K562 (cell line): ENCODE measurements around the gene RSRC1. TPM values are rescaled to one million over a fixed set of nuclear protein-coding genes. Genes with fewer than 3 reads are reported as not detected.

Experiments
- ATAC-seq: fragments of 200-7000 bp; cut with Tn5 transposase; 3 replicates; pipeline ENCODE4 v1.9.1; 2020; ENCODE audit warnings: moderate library complexity
- BruUV-seq: library from RNA; stranded (reverse); fragments of 400-500 nt; replicated peaks from 2 replicates; lab custom pipeline; 2021; lab: Mats Ljungman, UMichigan
- CTCF ChIA-PET: fragments of 300-600 bp; formaldehyde crosslinking; extraction: SDS; loops from one replicate; lab custom pipeline; 2021; ENCODE audit warnings: low intra/inter-chr PET ratio; lab: Yijun Ruan, JAX
- POLR2A ChIA-PET: fragments of 300-600, 350-650 bp; sonication (Branson Sonifier 250); formaldehyde crosslinking; extraction: SDS; loops from one replicate; lab custom pipeline; 2021; ENCODE audit warnings: antibody characterized with exemption, inconsistent platforms; lab: Yijun Ruan, JAX
- DNase-seq, 4 experiments: peaks; one replicate each; pipeline versions ENCODE4 v3.0.0 to v3.0.0-alpha.2; 2011 to 2018; ENCODE audit warnings: low spot score in 3 of 4, mixed read lengths in 3 of 4; ENCODE audit errors: extremely low read depth in 1 of 4
- FAIRE-seq: peaks from 2 replicates; lab custom pipeline; 2011; peaks lifted over from hg19 to GRCh38; lab: Jason Lieb, UNC
- H2AFZ ChIP-seq: 2 replicates; pipeline ENCODE4 v1.6.0; 2011; ENCODE audit warnings: low read depth, low read length, control low read depth, inconsistent platforms
- H3K27ac ChIP-seq: fragments of 200-600 bp; 3 replicates; pipeline ENCODE4 v1.8.0; 2011; ENCODE audit warnings: low read depth, mild to moderate bottlenecking, control low read depth, inconsistent platforms, low read length, moderate library complexity, mixed read lengths; ENCODE audit errors: extremely low read depth
- H3K27me3 ChIP-seq, 2 experiments: fragments of 300-600 bp in 1 of 2; 2 replicates in 1 of 2; 3 replicates in 1 of 2; pipeline versions ENCODE4 v1.6.0 to v1.8.0; 2011; ENCODE audit warnings: inconsistent platforms in 2 of 2, low read length in 2 of 2, mild to moderate bottlenecking in 1 of 2, mixed read lengths in 1 of 2, moderate library complexity in 1 of 2; ENCODE audit not compliant: control insufficient read depth in 2 of 2, insufficient read depth in 2 of 2
- H3K36me3 ChIP-seq: fragments of 300-600 bp; 3 replicates; pipeline ENCODE4 v1.8.0; 2011; ENCODE audit warnings: mild to moderate bottlenecking, low read length, inconsistent platforms; ENCODE audit not compliant: control insufficient read depth, insufficient read depth
- H3K4me1 ChIP-seq, 2 experiments: fragments of 200-600 bp in 1 of 2; replicated peaks in 1 of 2; 2 replicates in 1 of 2; 3 replicates in 1 of 2; pipeline versions ENCODE4 v1.5.1 to v1.8.0; 2011; ENCODE audit warnings: inconsistent platforms in 2 of 2, low read length in 2 of 2, mild to moderate bottlenecking in 1 of 2, mixed read lengths in 1 of 2, moderate library complexity in 1 of 2; ENCODE audit not compliant: control insufficient read depth in 2 of 2, insufficient read depth in 2 of 2
- H3K4me2 ChIP-seq: 2 replicates; pipeline ENCODE4 v1.6.1; 2011; ENCODE audit warnings: low read length, control low read depth, inconsistent platforms, mixed read lengths; ENCODE audit not compliant: insufficient read depth
- H3K4me3 ChIP-seq: fragments of 200-600 bp; sonication (generic), shearing (Covaris generic); 2 replicates; pipeline ENCODE4 v1.5.1; 2016; ENCODE audit warnings: control low read depth, inconsistent platforms
- H3K79me2 ChIP-seq: fragments of 200-600 bp; 3 replicates; pipeline ENCODE4 v1.8.0; 2011; ENCODE audit warnings: low read length, inconsistent platforms; ENCODE audit not compliant: control insufficient read depth, insufficient read depth
- H3K9ac ChIP-seq, 2 experiments: 2 replicates each; pipeline versions ENCODE4 v1.6.0 to v1.6.1; 2011; ENCODE audit warnings: low read depth in 2 of 2, low read length in 2 of 2, control low read depth in 1 of 2, inconsistent platforms in 1 of 2, mild to moderate bottlenecking in 1 of 2, mixed read lengths in 1 of 2; ENCODE audit not compliant: insufficient read depth in 1 of 2
- H3K9me1 ChIP-seq: one replicate; pipeline ENCODE4 v1.6.0; 2011; ENCODE audit warnings: inconsistent platforms, mild to moderate bottlenecking, low read length, moderate library complexity; ENCODE audit not compliant: control insufficient read depth, insufficient read depth
- H3K9me3 ChIP-seq: replicated peaks from 2 replicates; pipeline ENCODE4 v1.5.1; 2011; ENCODE audit warnings: low read depth, low read length, inconsistent platforms; ENCODE audit not compliant: control insufficient read depth, insufficient read depth
- H4K20me1 ChIP-seq: replicated peaks from 2 replicates; pipeline ENCODE4 v1.6.1; 2011; ENCODE audit warnings: low read length, inconsistent platforms, mixed read lengths; ENCODE audit not compliant: control insufficient read depth, insufficient read depth
- ELF2 ChIP-seq: fragments of 250-450 bp; sonication (Bioruptor Pico); IDR thresholded peaks from 2 replicates; pipeline ENCODE4 v1.5.0; 2021; ENCODE audit warnings: mild to moderate bottlenecking
- ILK ChIP-seq: fragments of 450-650 bp; IDR thresholded peaks from 2 replicates; pipeline ENCODE4 v1.6.1; 2016; ENCODE audit warnings: missing genetic modification characterization, low read depth, mild to moderate bottlenecking, missing compliant biosample characterization, moderate library complexity, borderline replicate concordance
- JUNB ChIP-seq: fragments of 450-650 bp; formaldehyde crosslinking; conservative IDR thresholded peaks from 2 replicates; pipeline ENCODE4 v1.4.0; 2020; ENCODE audit warnings: mild to moderate bottlenecking
- MYNN ChIP-seq, 2 experiments: sonication (generic); formaldehyde crosslinking in 1 of 2; IDR thresholded peaks; 2 replicates each; pipeline versions ENCODE4 v1.5.0 to v1.6.1; 2016 to 2020; ENCODE audit warnings: antibody characterized with exemption in 1 of 2, missing genetic modification reagents in 1 of 2
- NR2C2 ChIP-seq, 2 experiments: fragments of 200-800 bp in 1 of 2; sonication (Bioruptor generic) in 1 of 2; sonication (generic) in 1 of 2; formaldehyde crosslinking in 1 of 2; IDR thresholded peaks; 2 replicates each; pipeline versions ENCODE4 v1.6.1 to v1.8.0; 2016 to 2022; ENCODE audit warnings: mild to moderate bottlenecking in 1 of 2, missing compliant biosample characterization in 1 of 2, missing genetic modification characterization in 1 of 2, missing genetic modification reagents in 1 of 2
- PPARD ChIP-seq: fragments of 250-450 bp; sonication (Bioruptor Pico); IDR thresholded peaks from 2 replicates; pipeline ENCODE4 v1.8.0; 2022; ENCODE audit warnings: inconsistent platforms, mild to moderate bottlenecking, moderate library complexity
- SIX5 ChIP-seq, 2 experiments: IDR thresholded peaks; 2 replicates each; pipeline ENCODE4 v1.6.1; 2011; ENCODE audit warnings: low read length in 2 of 2, borderline replicate concordance in 1 of 2, low read depth in 1 of 2, mild to moderate bottlenecking in 1 of 2, moderate library complexity in 1 of 2; ENCODE audit not compliant: insufficient read depth in 1 of 2
- SMAD4 ChIP-seq: fragments of 250-450 bp; sonication (Bioruptor Pico); conservative IDR thresholded peaks from 2 replicates; pipeline ENCODE4 v1.8.0; 2021; ENCODE audit warnings: inconsistent platforms, mild to moderate bottlenecking, moderate library complexity
- ZNF224 ChIP-seq: sonication (generic); formaldehyde crosslinking; IDR thresholded peaks from 2 replicates; pipeline ENCODE4 v1.8.0; 2022; ENCODE audit warnings: mild to moderate bottlenecking, missing genetic modification reagents
- WGBS: fragments of 100-300 bp; shearing (Covaris generic); methylation state at CpG from one replicate; pipeline ENCODE4 v1.1.6; 2016; ENCODE audit warnings: low coverage, mixed read lengths; ENCODE audit not compliant: insufficient coverage; ENCODE audit errors: missing lambda C conversion rate; 5-methylcytosine and 5-hydroxymethylcytosine counted together
- in situ Hi-C: fragments of 300-500 bp; cut with MboI; formaldehyde crosslinking; loops from 4 replicates; pipeline ENCODE4 v1.15.0; 2018; ENCODE audit warnings: inconsistent platforms, mixed read lengths
- intact Hi-C: fragments of 100-400 bp; cut with micrococcal nuclease; formaldehyde crosslinking; loops from 2 replicates; pipeline ENCODE4 v1.14.2; 2022
- polyA plus RNA-seq, 8 experiments: library from polyadenylated mRNA; depleted of rRNA in 4 of 8; stranded (reverse) in 5 of 8; unstranded in 3 of 8; fragments of >200 nt; fragmentation: Nextera tagmentation in 2 of 8; fragmentation: Illumina TruSeq in 1 of 8; extraction: Ambion mirVana in 2 of 8; extraction: Trizol in 1 of 8; gene quantifications; 2 replicates each; pipeline versions ENCODE4 v1.2.1 to v1.2.3, GENCODE V29; 2011 to 2014; ENCODE audit warnings: inconsistent platforms in 1 of 8, missing spikeins in 1 of 8
- total RNA-seq, 7 experiments: library from RNA; depleted of rRNA in 6 of 7; stranded (reverse); fragments of >200 nt in 6 of 7; fragmentation: Illumina TruSeq in 2 of 7; extraction: Trizol in 2 of 7; gene quantifications; 2 replicates each; pipeline versions ENCODE4 v1.2.1 to v1.2.3, GENCODE V29; 2011 to 2021; ENCODE audit warnings: low replicate concordance in 1 of 7
- TF ChIP-seq, protein P1 (sequence below): fragments of 450-650 bp; IDR thresholded peaks from 2 replicates; pipeline ENCODE4 v1.6.1; 2016
- TF ChIP-seq, protein P2 (sequence below): sonication (generic); formaldehyde crosslinking; IDR thresholded peaks from 2 replicates; pipeline ENCODE4 v1.8.0; 2022; ENCODE audit warnings: mild to moderate bottlenecking, missing genetic modification reagents
- TF ChIP-seq, protein P3 (sequence below): fragments of 450-650 bp; IDR thresholded peaks from 2 replicates; pipeline ENCODE4 v1.6.1; 2016; ENCODE audit warnings: low read depth, mild to moderate bottlenecking, moderate library complexity

Gene RSRC1
- total and polyA plus RNA-seq, 9 of the 15 experiments (the other 6 are each of a cell fraction or from before 2014, with no cell fraction given): 19.3 to 128 (median 75.5) TPM

DNA sequence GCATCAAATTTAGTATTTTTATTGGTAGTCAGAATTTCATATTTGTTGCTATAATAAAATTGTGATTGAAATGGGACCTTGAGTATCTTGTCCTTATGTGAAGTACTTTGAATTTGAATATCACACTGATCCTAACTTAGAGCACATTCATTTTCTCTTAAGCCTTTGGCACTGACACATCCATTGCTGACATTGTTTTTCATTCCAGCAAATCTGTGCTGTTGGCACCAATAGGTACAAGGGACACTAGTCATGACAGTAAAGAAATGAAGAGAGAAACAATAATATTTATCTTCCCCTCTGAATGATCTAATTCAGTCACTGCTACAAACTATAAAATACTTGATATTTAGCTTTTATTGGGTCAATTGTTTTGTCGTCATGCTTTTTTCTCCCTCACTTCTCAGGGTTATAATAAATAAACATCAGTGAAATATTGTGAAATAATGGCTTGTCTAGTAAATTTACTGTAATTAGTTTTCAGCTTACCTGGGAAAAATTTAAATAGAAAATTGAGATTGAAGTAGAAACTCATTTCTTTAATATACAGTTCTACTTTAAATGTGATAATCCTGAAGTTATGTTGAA lies 294.3 kb downstream of the RSRC1 start:
- H3K4me2 ChIP-seq: no peak overlapping the region
- peaks cover 0 to 13% of the 10 kb centered on the region in 2 experiments; a peak in 2 of 5 replicates for H3K4me1 ChIP-seq
- intact Hi-C loops (no loop called here), in situ Hi-C loops (no loop called here)
- no peaks in the 10 kb centered on the region for H3K9me3 ChIP-seq
- H3K4me3 ChIP-seq: no peak overlapping the region
- no peaks in the 10 kb centered on the region for H4K20me1 ChIP-seq
- H3K79me2 ChIP-seq: no peaks in the 10 kb centered on the region
- no peak overlapping the region for H3K27ac ChIP-seq
- DNase-seq (no peak), ATAC-seq (no peak), FAIRE-seq (no peak)
- H2AFZ ChIP-seq: no peak overlapping the region
- ChIA-PET POLR2A (no interaction called here), CTCF (no interaction called here)
- no TSS peak for BruUV-seq
- WGBS: 62% methylated on average over 1 of the region's 1 CpG
- H3K27me3 ChIP-seq: no peaks in the 10 kb centered on the region
- no peaks in the 10 kb centered on the region for H3K9me1 ChIP-seq
- TF ChIP-seq SMAD4 (no peak), MYNN (IDR thresholded peaks at IDR 0.05) (no peak), MYNN (CRISPR knock-in tag; IDR thresholded peaks at IDR 0.05) (no peak)
- no peak overlapping the region for H3K9ac ChIP-seq
- no peaks in the 10 kb centered on the region for H3K36me3 ChIP-seq

DNA sequence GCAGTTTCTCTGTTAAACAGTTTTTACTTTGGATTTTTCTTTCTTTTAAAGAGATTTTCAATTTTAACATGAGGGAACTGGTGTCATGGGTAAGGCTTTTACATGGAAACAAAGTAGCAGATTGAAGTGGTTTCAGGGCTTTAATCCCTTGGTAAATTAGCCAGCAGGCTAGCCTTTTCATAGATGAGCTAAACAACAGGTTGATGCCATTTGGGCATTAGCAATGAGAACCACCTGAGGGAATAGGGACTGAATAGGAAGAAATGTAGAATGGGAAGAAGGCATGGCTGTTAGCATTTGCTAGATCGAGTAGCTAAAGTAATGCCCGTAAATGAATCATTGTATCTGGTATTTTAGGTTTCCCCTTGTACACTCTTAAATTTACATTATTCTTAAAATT lies 295.6 kb downstream of the RSRC1 start:
- no peak overlapping the region for H3K4me3 ChIP-seq
- BruUV-seq: no TSS peak
- WGBS: 100% methylated on average over 2 of the region's 2 CpGs
- no peaks in the 10 kb centered on the region for H3K36me3 ChIP-seq
- POLR2A ChIA-PET: no interaction called here
- no peaks in the 10 kb centered on the region for H3K27me3 ChIP-seq
- FAIRE-seq (no peak), DNase-seq (no peak), ATAC-seq (no peak)
- no peak overlapping the region for H3K9ac ChIP-seq
- H3K9me1 ChIP-seq: no peaks in the 10 kb centered on the region
- intact Hi-C loops: no loop called here
- CTCF ChIA-PET: no interaction called here
- H4K20me1 ChIP-seq: no peaks in the 10 kb centered on the region
- H3K4me1 ChIP-seq: peaks cover 0 to 16% of the 10 kb centered on the region in 2 experiments; a peak in 2 of 5 replicates
- H3K9me3 ChIP-seq: no peaks in the 10 kb centered on the region
- in situ Hi-C loops: no loop called here
- H3K4me2 ChIP-seq: no peak overlapping the region
- no peak overlapping the region for H3K27ac ChIP-seq
- H2AFZ ChIP-seq: no peak overlapping the region
- no peaks in the 10 kb centered on the region for H3K79me2 ChIP-seq
- TF ChIP-seq, protein P1, sequence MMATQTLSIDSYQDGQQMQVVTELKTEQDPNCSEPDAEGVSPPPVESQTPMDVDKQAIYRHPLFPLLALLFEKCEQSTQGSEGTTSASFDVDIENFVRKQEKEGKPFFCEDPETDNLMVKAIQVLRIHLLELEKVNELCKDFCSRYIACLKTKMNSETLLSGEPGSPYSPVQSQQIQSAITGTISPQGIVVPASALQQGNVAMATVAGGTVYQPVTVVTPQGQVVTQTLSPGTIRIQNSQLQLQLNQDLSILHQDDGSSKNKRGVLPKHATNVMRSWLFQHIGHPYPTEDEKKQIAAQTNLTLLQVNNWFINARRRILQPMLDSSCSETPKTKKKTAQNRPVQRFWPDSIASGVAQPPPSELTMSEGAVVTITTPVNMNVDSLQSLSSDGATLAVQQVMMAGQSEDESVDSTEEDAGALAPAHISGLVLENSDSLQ: no peak
- TF ChIP-seq, protein P2, sequence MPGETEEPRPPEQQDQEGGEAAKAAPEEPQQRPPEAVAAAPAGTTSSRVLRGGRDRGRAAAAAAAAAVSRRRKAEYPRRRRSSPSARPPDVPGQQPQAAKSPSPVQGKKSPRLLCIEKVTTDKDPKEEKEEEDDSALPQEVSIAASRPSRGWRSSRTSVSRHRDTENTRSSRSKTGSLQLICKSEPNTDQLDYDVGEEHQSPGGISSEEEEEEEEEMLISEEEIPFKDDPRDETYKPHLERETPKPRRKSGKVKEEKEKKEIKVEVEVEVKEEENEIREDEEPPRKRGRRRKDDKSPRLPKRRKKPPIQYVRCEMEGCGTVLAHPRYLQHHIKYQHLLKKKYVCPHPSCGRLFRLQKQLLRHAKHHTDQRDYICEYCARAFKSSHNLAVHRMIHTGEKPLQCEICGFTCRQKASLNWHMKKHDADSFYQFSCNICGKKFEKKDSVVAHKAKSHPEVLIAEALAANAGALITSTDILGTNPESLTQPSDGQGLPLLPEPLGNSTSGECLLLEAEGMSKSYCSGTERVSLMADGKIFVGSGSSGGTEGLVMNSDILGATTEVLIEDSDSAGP: no peak
- no peak for TF ChIP-seq PPARD
- TF ChIP-seq NR2C2 (CRISPR knock-in tag; IDR thresholded peaks at IDR 0.05): no peak
- no peak for TF ChIP-seq NR2C2 (tag; IDR thresholded peaks at IDR 0.05)
- no peak for TF ChIP-seq ZNF224 (CRISPR knock-in tag)
- TF ChIP-seq JUNB (CRISPR knock-in tag): no peak
- TF ChIP-seq, protein P3, sequence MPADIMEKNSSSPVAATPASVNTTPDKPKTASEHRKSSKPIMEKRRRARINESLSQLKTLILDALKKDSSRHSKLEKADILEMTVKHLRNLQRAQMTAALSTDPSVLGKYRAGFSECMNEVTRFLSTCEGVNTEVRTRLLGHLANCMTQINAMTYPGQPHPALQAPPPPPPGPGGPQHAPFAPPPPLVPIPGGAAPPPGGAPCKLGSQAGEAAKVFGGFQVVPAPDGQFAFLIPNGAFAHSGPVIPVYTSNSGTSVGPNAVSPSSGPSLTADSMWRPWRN: no peak
- no peak for TF ChIP-seq ILK
- no peak for TF ChIP-seq SIX5 (IDR thresholded peaks at IDR 0.05; ENCODE audit: borderline replicate concordance in 1 of 2, insufficient read depth in 1 of 2, low read depth in 1 of 2, low read length in 2 of 2)
- TF ChIP-seq ELF2: no peak
